A673 (cell line): ENCODE data around the gene CAMSAP1.

Source experiments
- CTCF ChIP-seq: fragments of 300-800, 200-600 bp; sonication (generic); conservative IDR thresholded peaks from 2 replicates; pipeline ENCODE4 v1.5.1; 2017; ENCODE audit warnings: low read depth, mild to moderate bottlenecking, antibody characterized with exemption, low read length, moderate library complexity, mixed read lengths
- EZH2 ChIP-seq: fragments of 200-600 bp; sonication (generic); IDR thresholded peaks from 2 replicates; pipeline ENCODE4 v1.6.1; 2017; ENCODE audit warnings: borderline replicate concordance, low read depth, mild to moderate bottlenecking, mixed read lengths, antibody characterized with exemption, low read length; ENCODE audit not compliant: poor library complexity, severe bottlenecking

DNA sequence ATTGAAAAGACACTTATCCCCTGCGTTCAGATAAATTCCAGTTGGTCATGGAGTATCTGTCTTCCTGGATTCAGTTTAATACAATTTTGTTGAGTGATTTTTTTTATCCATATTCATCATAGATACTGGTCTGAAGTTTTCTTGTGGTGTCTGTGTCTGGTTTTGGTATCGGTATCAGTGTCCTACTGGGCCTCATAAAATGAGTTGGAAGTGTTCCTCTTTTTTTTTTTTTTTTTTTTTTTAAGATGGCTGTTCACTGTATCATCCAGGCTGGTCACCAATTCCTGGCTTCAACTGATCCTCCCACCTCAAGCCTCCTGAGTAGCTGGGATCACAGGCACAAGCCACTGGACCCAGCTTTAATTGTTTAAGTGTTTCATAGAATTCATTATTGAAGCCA, 2.9 kb upstream of the CAMSAP1 start:
- TF ChIP-seq CTCF (no peak), EZH2 (no peak)
